GM10266 (cell line): ENCODE data around the gene FGFBP1.

Source experiments
- DNase-seq: peaks from one replicate; pipeline ENCODE4 v3.0.0; 2012; ENCODE audit errors: extremely low spot score
- CTCF ChIP-seq: IDR thresholded peaks from 2 replicates; pipeline ENCODE4 v1.5.1; 2012; ENCODE audit warnings: mild to moderate bottlenecking, low read depth; ENCODE audit not compliant: control insufficient read depth, insufficient read depth; ENCODE audit errors: missing control alignments

The FGFBP1 gene

GRCh38 chr4:15971068-15971801, 32.7 kb upstream of the FGFBP1 start:
- TF ChIP-seq CTCF: no peak
- DNase-seq: no peak

GRCh38 chr4:15968551-15969300, 30.2 kb upstream of the FGFBP1 start:
- DNase-seq: no peak
- no peak for TF ChIP-seq CTCF

- no peak for DNase-seq
- TF ChIP-seq CTCF: no peak
These were observed 26.8 kb upstream of the FGFBP1 start for GRCh38 chr4:15965325-15965724.

GRCh38 chr4:15964159-15964558, 25.6 kb upstream of the FGFBP1 start:
- DNase-seq: no peak

GRCh38 chr4:15963576-15963975, 25.0 kb upstream of the FGFBP1 start:
- no peak for TF ChIP-seq CTCF
- DNase-seq: peak; percentile 35

More at GRCh38 chr4:15964159-15964558, 25.6 kb upstream of the FGFBP1 start:
- TF ChIP-seq CTCF: no peak

GRCh38 chr4:15963001-15963451, 24.5 kb upstream of the FGFBP1 start, which contains the start of gene FGFBP2:
FGFBP2 (minus strand) TSS chr4:15963175; CDS start chr4:15963129, 46 bp downstream.
- DNase-seq: no peak
- peak; percentile 41 for TF ChIP-seq CTCF
